Ovary (tissue), 9 donors: ENCODE measurements around the gene HOXA2. TPM values are rescaled to one million over a fixed set of nuclear protein-coding genes. Genes with fewer than 3 reads are reported as not detected.
A peak's percentile ranks its signal among the peaks of the same experiment; 100 is the strongest.

Source experiments
- DNase-seq, 5 donors: peaks; one replicate each; pipeline ENCODE4 v3.0.0-alpha.2; 2019 to 2020
- H3K27ac ChIP-seq, 2 donors: fragments of 200-600 bp; one replicate each; pipeline versions ENCODE4 v1.5.1 to v1.8.0; 2019 to 2022
- H3K27me3 ChIP-seq: fragments of 200-600 bp; one replicate; pipeline ENCODE4 v1.8.0; 2022
- H3K36me3 ChIP-seq: fragments of 200-600 bp; sonication (generic); one replicate; pipeline ENCODE4 v1.5.1; 2019
- H3K4me1 ChIP-seq: one replicate; pipeline ENCODE4 v1.8.1; 2013; ENCODE audit warnings: mild to moderate bottlenecking, moderate library complexity; ENCODE audit not compliant: insufficient read depth
- H3K4me3 ChIP-seq: fragments of 200-600 bp; sonication (generic); one replicate; pipeline ENCODE4 v1.5.1; 2017
- H3K9me3 ChIP-seq, 2 donors: fragments of 200-600 bp in 1 of 2; sonication (generic) in 1 of 2; one replicate each; pipeline versions ENCODE4 v1.5.1 to v1.8.1; 2013 to 2019; ENCODE audit warnings: mild to moderate bottlenecking in 1 of 2, moderate library complexity in 1 of 2
- EP300 ChIP-seq: sonication (generic); formaldehyde crosslinking; IDR thresholded peaks from one replicate; pipeline ENCODE4 v1.6.1; 2017; ENCODE audit warnings: antibody characterized with exemption
- POLR2A ChIP-seq: fragments of 450-650 bp; IDR thresholded peaks from one replicate; pipeline ENCODE4 v1.6.1; 2017; ENCODE audit warnings: antibody characterized with exemption, mild to moderate bottlenecking, moderate library complexity
- WGBS, 3 donors: extraction: QIAGEN DNeasy Blood & Tissue Kit in 1 of 3; methylation state at CpG; one replicate each; pipeline versions ENCODE4 v1.1.5 to v1.1.7; 2013 to 2017; 5-methylcytosine and 5-hydroxymethylcytosine counted together
- intact Hi-C, 4 donors: fragments of 100-400 bp; cut with DNase I; formaldehyde crosslinking; loops; one replicate each; pipeline versions ENCODE4 v1.11.0 to v1.15.1; 2022 to 2023
- polyA plus RNA-seq, 2 donors: library from polyadenylated mRNA; stranded (reverse); fragments of 200-250 nt in 1 of 2; fragments of 350-450 nt in 1 of 2; fragmentation: Illumina TruSeq in 1 of 2; extraction: RNeasy Lipid Tissue Mini Kit (QIAGEN cat#74804) in 1 of 2; gene quantifications; one replicate each; pipeline ENCODE4 v1.2.3, GENCODE V29; 2013 to 2014
- total RNA-seq, 7 donors: library from RNA; depleted of rRNA in 2 of 7; stranded (reverse); fragments of >200 nt in 2 of 7; fragmentation: NEBNext Ultra II Directional in 3 of 7; extraction: Animal tissue kit (Norgen Biotek cat#: 25700) in 3 of 7; gene quantifications; one replicate each; pipeline versions ENCODE4 v1.1.0 to v1.2.4, GENCODE V29; 2016 to 2023
- TF ChIP-seq, protein P1 (sequence below), 3 donors: fragments of 450-650 bp in 2 of 3; fragments of 200-600 bp in 1 of 3; IDR thresholded peaks; one replicate each; pipeline versions ENCODE4 v1.5.1 to v1.8.0; 2016 to 2022; ENCODE audit warnings: antibody characterized with exemption in 3 of 3, mild to moderate bottlenecking in 1 of 3
- donor health status: DM: no; HTN: no; CAD: no; lungs with moderate emphysema.
- donor health status: DM: no; HTN: no; CAD: no.
- donor health status: Bipolar disorder and iron deficiency.
- donor health status: DM: yes; HTN: yes; CAD: no.
- donor health status: DM: no; HTN: no; CAD: no.
- donor health status: DM: yes; HTN: yes; CAD: no.

Gene HOXA2
- total and polyA plus RNA-seq, 9 donors = 0.36 to 9.0 (median 1.1) TPM; not detected in 2

DNA sequence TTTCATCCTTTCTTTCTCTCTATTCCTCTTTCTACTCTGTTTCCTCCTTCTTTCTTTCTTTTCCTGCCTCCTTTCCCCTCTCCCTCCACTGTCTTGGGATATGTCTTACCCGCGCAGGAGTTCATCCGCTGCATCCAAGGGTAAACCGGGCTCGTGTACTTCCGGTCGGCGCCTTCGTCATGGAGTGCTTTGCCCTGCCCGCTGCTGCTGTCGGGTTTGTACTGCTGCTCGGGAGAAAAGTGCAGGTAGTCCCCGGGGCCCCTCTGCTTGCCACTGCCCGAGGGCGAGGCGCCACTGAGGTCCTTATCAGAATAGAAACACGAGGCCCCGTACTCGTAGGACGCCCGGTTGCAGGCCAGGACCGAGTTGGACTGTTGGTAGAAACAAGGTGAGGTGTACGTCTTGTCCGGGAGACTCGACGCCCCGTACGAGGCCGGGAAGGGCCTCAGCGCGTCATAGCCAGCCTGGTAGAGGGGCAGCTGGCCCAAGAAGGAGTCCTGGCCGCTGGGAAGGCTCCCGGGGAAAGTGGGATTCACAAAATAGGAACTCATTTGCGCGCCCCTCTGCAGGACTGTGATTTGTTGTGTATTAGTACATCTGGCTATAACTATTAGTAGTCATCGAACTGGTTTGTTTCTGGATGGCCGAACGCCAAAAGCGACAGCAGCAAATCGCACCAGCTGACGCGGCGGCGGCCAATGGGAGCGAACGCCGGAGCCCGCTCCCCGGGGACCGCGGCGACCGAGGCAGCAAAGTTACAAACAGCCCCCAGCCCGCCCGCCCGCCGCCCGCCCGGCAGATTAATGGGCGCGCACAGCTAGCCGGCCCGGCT lies 44.9 kb upstream of the HOXA2 start, which contains the start of gene HOXA6:
HOXA6 (minus strand) TSS at position 576 of the 832 bp plus-strand sequence; CDS start at position 551, 25 bp downstream.
- H3K4me3 ChIP-seq = peak within 1 kb of the TSS; percentile 74
- H3K9me3 ChIP-seq = peaks cover 0 to 10% of the 10 kb centered on the region in 2 donors
- intact Hi-C loops = no loop called here
- no peaks in the 10 kb centered on the region for H3K36me3 ChIP-seq
- peaks cover 5% of the 10 kb centered on the region for H3K4me1 ChIP-seq
- TF ChIP-seq EP300 (no peak), POLR2A (no peak)
- TF ChIP-seq, protein P1, sequence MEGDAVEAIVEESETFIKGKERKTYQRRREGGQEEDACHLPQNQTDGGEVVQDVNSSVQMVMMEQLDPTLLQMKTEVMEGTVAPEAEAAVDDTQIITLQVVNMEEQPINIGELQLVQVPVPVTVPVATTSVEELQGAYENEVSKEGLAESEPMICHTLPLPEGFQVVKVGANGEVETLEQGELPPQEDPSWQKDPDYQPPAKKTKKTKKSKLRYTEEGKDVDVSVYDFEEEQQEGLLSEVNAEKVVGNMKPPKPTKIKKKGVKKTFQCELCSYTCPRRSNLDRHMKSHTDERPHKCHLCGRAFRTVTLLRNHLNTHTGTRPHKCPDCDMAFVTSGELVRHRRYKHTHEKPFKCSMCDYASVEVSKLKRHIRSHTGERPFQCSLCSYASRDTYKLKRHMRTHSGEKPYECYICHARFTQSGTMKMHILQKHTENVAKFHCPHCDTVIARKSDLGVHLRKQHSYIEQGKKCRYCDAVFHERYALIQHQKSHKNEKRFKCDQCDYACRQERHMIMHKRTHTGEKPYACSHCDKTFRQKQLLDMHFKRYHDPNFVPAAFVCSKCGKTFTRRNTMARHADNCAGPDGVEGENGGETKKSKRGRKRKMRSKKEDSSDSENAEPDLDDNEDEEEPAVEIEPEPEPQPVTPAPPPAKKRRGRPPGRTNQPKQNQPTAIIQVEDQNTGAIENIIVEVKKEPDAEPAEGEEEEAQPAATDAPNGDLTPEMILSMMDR (IDR thresholded peaks at IDR 0.05) = no peak
- WGBS, 3 donors = 10 to 14% (median 13%) methylated on average over 43 to 63 of the region's 63 CpGs
- no peaks in the 10 kb centered on the region for H3K27me3 ChIP-seq
- no peak within 1 kb of the TSS for H3K27ac ChIP-seq
- peak in 3 of 5 donors; percentile 9 to 45 (median 35) for DNase-seq

DNA sequence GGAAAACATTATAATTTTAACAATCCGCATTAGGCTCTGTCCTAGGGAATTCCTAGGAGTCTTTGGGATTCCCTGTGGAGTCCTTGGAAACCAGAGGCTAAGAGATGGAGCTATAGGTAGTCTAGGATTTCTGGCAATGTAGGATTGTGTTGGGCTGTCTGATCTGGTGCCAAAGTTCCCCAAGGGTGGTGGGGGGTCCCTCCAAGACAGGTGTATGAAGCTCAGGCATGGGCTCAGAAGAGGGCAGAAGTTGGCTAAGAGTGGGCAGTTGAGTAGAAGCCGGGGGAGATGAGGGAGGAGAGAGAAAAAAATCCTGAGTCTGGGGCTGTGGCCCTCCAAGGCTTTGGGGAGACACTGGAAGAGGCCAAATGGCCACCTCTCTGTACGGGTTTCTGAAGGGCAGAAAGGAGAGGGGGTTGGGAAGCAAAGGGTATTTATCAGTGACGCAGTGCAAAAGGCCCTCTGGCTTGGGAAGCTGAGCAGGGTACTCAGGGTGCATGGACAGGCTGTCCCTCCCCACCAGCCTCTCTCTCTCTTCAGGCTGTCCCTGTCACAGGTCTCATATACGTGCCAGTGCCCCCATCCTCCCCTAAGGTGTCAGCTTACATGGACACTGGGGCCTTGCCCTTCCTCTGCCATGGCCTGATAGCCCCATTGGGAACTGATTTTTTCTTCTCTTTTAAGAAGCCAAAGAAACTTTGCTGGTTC lies 44.2 kb upstream of the HOXA2 start:
- Histone ChIP-seq H3K27me3 (no peaks in the 10 kb centered on the region), H3K4me1 (peaks cover 5% of the 10 kb centered on the region), H3K27ac (no peak overlapping the region), H3K9me3 (peaks cover 0 to 7% of the 10 kb centered on the region in 2 donors), H3K4me3 (no peak overlapping the region), H3K36me3 (no peaks in the 10 kb centered on the region)
- intact Hi-C loops = no loop called here
- DNase-seq = no peak
- TF ChIP-seq, protein P1 (IDR thresholded peaks at IDR 0.05) = no peak
- TF ChIP-seq EP300 = no peak
- no peak for TF ChIP-seq POLR2A
- 70 to 72% (median 71%) methylated on average over 5 of the region's 5 CpGs for WGBS, 3 donors

DNA sequence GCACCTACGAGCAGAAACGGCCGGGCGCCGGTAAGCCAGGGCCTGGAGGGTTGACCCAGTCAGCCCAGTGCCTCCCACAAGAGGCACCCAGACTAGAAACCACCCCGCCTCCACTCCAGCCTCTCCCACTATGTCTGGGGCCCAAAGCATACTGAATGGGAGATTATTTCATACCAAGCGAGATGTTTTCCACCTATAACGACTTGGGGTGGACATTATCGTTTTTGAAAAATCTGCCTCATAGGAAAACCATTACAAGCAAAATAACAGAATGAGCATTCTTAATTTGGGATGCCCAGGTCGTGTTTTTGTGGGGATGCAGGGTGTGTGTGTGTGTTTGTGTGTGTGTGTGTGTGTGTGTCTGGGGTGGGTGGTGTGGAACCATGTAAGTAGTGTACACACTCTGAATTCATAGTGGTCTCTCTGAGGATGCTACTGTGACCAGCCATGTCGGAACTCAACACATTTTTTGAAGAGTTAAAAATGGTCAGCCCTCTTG lies 43.5 kb upstream of the HOXA2 start:
- H3K27me3 ChIP-seq = no peaks in the 10 kb centered on the region
- TF ChIP-seq, protein P1 (IDR thresholded peaks at IDR 0.05) = no peak
- no peak for TF ChIP-seq EP300
- no peak for TF ChIP-seq POLR2A
- WGBS, 3 donors = 55 to 74% (median 56%) methylated on average over 11 of the region's 11 CpGs
- H3K27ac ChIP-seq = no peak overlapping the region
- intact Hi-C loops = no loop called here
- DNase-seq = no peak
- no peaks in the 10 kb centered on the region for H3K36me3 ChIP-seq
- H3K4me3 ChIP-seq = no peak overlapping the region
- H3K9me3 ChIP-seq = peaks cover 0 to 6% of the 10 kb centered on the region in 2 donors
- peaks cover 1% of the 10 kb centered on the region for H3K4me1 ChIP-seq

DNA sequence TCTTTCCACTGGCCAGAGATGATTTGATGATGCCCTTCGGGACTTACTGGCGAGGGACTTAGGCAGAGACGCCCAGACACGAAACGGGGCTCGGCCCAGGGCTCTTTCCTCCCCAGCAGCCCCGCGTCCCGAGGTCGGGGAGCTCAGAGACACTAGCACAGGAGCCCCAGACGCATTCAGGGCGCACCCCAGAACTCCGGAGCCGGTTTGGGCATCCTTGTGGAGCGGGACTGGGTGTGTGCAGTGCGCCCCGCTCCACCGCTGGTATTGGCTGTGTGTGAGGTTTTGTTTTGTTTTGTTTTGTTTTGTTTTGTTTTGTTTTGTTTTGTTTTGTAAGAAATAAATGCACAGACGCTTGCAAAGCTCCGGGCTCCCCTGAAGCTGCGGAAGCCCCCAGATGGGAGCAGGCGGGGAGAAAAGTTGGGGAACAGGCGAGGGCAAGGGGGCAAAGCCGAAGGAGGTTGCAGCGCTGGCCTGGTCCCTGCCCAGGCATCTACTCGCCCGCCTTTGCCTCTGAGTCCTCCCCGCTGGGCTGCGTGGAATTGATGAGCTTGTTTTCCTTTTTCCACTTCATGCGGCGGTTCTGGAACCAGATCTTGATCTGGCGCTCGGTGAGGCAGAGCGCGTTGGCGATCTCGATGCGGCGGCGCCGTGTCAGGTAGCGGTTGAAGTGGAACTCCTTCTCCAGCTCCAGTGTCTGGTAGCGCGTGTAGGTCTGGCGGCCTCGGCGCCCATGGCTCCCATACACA lies 42.9 kb upstream of the HOXA2 start:
- no peaks in the 10 kb centered on the region for H3K27me3 ChIP-seq
- TF ChIP-seq, protein P1 (IDR thresholded peaks at IDR 0.05) = no peak
- no peak for TF ChIP-seq POLR2A
- no peak for TF ChIP-seq EP300
- no peak overlapping the region for H3K4me3 ChIP-seq
- WGBS, 3 donors = 46 to 67% (median 47%) methylated on average over 47 of the region's 47 CpGs
- peaks cover 0 to 6% of the 10 kb centered on the region in 2 donors for H3K9me3 ChIP-seq
- intact Hi-C loops = no loop called here
- DNase-seq = no peak
- H3K36me3 ChIP-seq = no peaks in the 10 kb centered on the region
- no peak overlapping the region for H3K27ac ChIP-seq
- peaks cover 1% of the 10 kb centered on the region for H3K4me1 ChIP-seq
